ENCODE data around the gene NT5E.
A peak's percentile ranks its signal among the peaks of the same experiment; 100 is the strongest.

Gene NT5E

GRCh38 chr6:85452441-85452881 is 2.6 kb downstream of the NT5E start:
- peaks cover 24% of the 10 kb centered on the region for H3K4me1 Mint-ChIP-seq
- peak overlapping the region in 2 of 3 experiments; percentile 5 to 87 for H3K4me3 Mint-ChIP-seq
- H3K27ac Mint-ChIP-seq: no peak overlapping the region
- H3K27me3 Mint-ChIP-seq (ENCODE audit: low read depth): peaks cover 91% of the 10 kb centered on the region
- no peaks in the 10 kb centered on the region for H3K9me3 Mint-ChIP-seq
- H3K36me3 Mint-ChIP-seq (ENCODE audit: low read depth): no peaks in the 10 kb centered on the region
- TF ChIP-seq, protein P1, sequence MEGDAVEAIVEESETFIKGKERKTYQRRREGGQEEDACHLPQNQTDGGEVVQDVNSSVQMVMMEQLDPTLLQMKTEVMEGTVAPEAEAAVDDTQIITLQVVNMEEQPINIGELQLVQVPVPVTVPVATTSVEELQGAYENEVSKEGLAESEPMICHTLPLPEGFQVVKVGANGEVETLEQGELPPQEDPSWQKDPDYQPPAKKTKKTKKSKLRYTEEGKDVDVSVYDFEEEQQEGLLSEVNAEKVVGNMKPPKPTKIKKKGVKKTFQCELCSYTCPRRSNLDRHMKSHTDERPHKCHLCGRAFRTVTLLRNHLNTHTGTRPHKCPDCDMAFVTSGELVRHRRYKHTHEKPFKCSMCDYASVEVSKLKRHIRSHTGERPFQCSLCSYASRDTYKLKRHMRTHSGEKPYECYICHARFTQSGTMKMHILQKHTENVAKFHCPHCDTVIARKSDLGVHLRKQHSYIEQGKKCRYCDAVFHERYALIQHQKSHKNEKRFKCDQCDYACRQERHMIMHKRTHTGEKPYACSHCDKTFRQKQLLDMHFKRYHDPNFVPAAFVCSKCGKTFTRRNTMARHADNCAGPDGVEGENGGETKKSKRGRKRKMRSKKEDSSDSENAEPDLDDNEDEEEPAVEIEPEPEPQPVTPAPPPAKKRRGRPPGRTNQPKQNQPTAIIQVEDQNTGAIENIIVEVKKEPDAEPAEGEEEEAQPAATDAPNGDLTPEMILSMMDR (IDR thresholded peaks at IDR 0.05; ENCODE audit: unreplicated experiment in 3 of 3): no peak

GRCh38 chr6:85453052-85453451 is 3.2 kb downstream of the NT5E start:
- H3K4me3 Mint-ChIP-seq: no peak overlapping the region
- peaks cover 24% of the 10 kb centered on the region for H3K4me1 Mint-ChIP-seq
- TF ChIP-seq, protein P1 (IDR thresholded peaks at IDR 0.05; ENCODE audit: unreplicated experiment in 3 of 3): no peak
- H3K9me3 Mint-ChIP-seq: no peaks in the 10 kb centered on the region
- H3K27me3 Mint-ChIP-seq (ENCODE audit: low read depth): peaks cover 88% of the 10 kb centered on the region
- no peak overlapping the region for H3K27ac Mint-ChIP-seq
- no peaks in the 10 kb centered on the region for H3K36me3 Mint-ChIP-seq (ENCODE audit: low read depth)

DNA sequence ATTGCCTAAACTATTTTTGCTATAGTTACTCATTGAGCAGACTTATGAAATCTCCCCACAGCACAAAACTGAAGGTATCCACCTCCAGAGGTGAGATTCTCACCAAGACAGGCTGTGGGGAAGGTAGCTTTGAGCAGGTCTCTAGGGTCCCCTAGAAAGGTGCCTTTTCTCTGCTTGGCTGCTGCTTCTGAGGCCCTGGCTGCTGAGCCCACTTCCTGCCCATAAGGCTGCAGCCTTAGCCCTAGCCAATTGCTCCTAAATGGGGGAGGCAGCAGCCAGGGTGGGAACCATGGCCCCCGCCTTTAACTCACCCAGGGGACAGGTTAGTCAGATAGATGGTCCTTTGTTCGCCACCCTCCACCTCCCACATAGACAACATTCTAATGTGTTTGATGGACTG is 3.6 kb downstream of the NT5E start:
- no peak overlapping the region for H3K4me3 Mint-ChIP-seq
- no peaks in the 10 kb centered on the region for H3K9me3 Mint-ChIP-seq
- no peak overlapping the region for H3K27ac Mint-ChIP-seq
- H3K27me3 Mint-ChIP-seq (ENCODE audit: low read depth): peaks cover 88% of the 10 kb centered on the region
- H3K4me1 Mint-ChIP-seq: peaks cover 27% of the 10 kb centered on the region
- TF ChIP-seq, protein P1 (IDR thresholded peaks at IDR 0.05; ENCODE audit: unreplicated experiment in 3 of 3): no peak
- H3K36me3 Mint-ChIP-seq (ENCODE audit: low read depth): no peaks in the 10 kb centered on the region

- Mint-ChIP-seq H3K4me3 (no peak overlapping the region), H3K27me3 (ENCODE audit: low read depth) (peaks cover 72% of the 10 kb centered on the region), H3K9me3 (no peaks in the 10 kb centered on the region), H3K4me1 (peaks cover 29% of the 10 kb centered on the region), H3K36me3 (ENCODE audit: low read depth) (no peaks in the 10 kb centered on the region), H3K27ac (no peak overlapping the region)
- TF ChIP-seq, protein P1 (IDR thresholded peaks at IDR 0.05; ENCODE audit: unreplicated experiment in 3 of 3): no peak
These were observed 5.7 kb downstream of the NT5E start for GRCh38 chr6:85455471-85456026.

DNA sequence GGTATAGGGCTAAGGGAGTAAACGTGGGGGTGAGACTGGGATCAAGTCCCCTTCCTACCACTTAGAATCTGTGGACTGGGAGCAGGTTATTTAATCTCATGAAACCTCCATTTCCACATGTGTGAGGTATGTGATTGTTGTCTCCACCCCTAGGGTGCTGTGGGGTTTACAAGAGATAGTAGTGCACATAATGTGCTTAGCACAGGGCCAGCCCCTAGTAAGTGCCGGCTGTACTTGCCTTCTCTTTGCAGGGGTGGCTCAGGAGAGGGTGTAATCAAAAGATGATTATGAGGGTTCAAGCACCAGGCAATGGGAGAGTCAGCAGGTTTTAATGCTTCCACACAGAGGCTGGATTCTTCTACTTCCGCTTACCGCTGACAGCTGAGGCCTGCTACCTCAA is 6.9 kb downstream of the NT5E start:
- Mint-ChIP-seq H3K4me3 (no peak overlapping the region), H3K9me3 (no peaks in the 10 kb centered on the region), H3K27me3 (ENCODE audit: low read depth) (peaks cover 61% of the 10 kb centered on the region), H3K36me3 (ENCODE audit: low read depth) (no peaks in the 10 kb centered on the region), H3K4me1 (peaks cover 21% of the 10 kb centered on the region), H3K27ac (no peak overlapping the region)
- TF ChIP-seq, protein P1 (IDR thresholded peaks at IDR 0.05; ENCODE audit: unreplicated experiment in 3 of 3): no peak

GRCh38 chr6:85458184-85458583 is 8.3 kb downstream of the NT5E start:
- Mint-ChIP-seq H3K4me3 (no peak overlapping the region), H3K36me3 (ENCODE audit: low read depth) (no peaks in the 10 kb centered on the region), H3K27me3 (ENCODE audit: low read depth) (peaks cover 59% of the 10 kb centered on the region), H3K4me1 (peaks cover 27% of the 10 kb centered on the region), H3K9me3 (no peaks in the 10 kb centered on the region), H3K27ac (peak overlapping the region in 1 of 3 experiments; percentile 80)
- TF ChIP-seq, protein P1 (IDR thresholded peaks at IDR 0.05; ENCODE audit: unreplicated experiment in 3 of 3): no peak

Measured in nephron (organoid).